Hepatocyte (in vitro differentiated cells): ENCODE data around the gene TMEM178A.

ENCODE experiments used
- CTCF ChIP-seq: fragments of 200-600 bp; sonication (generic); IDR thresholded peaks from 2 replicates; pipeline ENCODE4 v1.5.1; 2016; ENCODE audit warnings: antibody characterized with exemption, mild to moderate bottlenecking; ENCODE audit not compliant: poor library complexity
- EZH2 ChIP-seq: fragments of 200-600 bp; sonication (generic); IDR thresholded peaks from 2 replicates; pipeline ENCODE4 v1.6.1; 2016; ENCODE audit warnings: antibody characterized with exemption, mild to moderate bottlenecking, borderline replicate concordance

GRCh38 chr2:39723946-39724827, 58.5 kb downstream of the TMEM178A start:
- no peak for TF ChIP-seq CTCF
- TF ChIP-seq EZH2: no peak
